Endothelial cell of umbilical vein (primary cell): ENCODE data around the gene OSBPL8. TPM values are rescaled to one million over a fixed set of nuclear protein-coding genes. Genes with fewer than 3 reads are reported as not detected.

Source experiments
- BruUV-seq: library from RNA; stranded (reverse); fragments of 400-500 nt; replicated peaks from 2 replicates; lab custom pipeline; 2021; lab: Mats Ljungman, UMichigan
- CTCF ChIA-PET: fragments of 300-600, 350-600 bp; sonication (Branson Sonifier 250); formaldehyde crosslinking; loops from one replicate; lab custom pipeline; 2021; ENCODE audit warnings: antibody characterized with exemption, inconsistent platforms; lab: Charles Lee
- POLR2A ChIA-PET: fragments of 300-600, 350-600 bp; sonication (Branson Sonifier 250); formaldehyde crosslinking; loops from one replicate; lab custom pipeline; 2021; ENCODE audit warnings: antibody characterized with exemption, inconsistent platforms; lab: Charles Lee
- DNase-seq: peaks from one replicate; pipeline ENCODE4 v3.0.0-alpha.2; 2011; ENCODE audit warnings: low read depth, low spot score
- FAIRE-seq: peaks from 2 replicates; lab custom pipeline; 2011; peaks lifted over from hg19 to GRCh38; lab: Jason Lieb, UNC
- H2AFZ ChIP-seq: 2 replicates; pipeline ENCODE4 v1.6.0; 2012; ENCODE audit warnings: low read depth, low read length, control low read depth, inconsistent platforms
- H3K27ac ChIP-seq: 2 replicates; pipeline ENCODE4 v1.5.1; 2011; ENCODE audit warnings: low read depth, mild to moderate bottlenecking, control low read depth, low read length, moderate library complexity; ENCODE audit not compliant: insufficient read depth
- H3K27me3 ChIP-seq, 2 experiments: 2 replicates each; pipeline versions ENCODE4 v1.6.0 to v1.6.1; 2011; ENCODE audit warnings: low read length in 2 of 2, mixed read lengths in 1 of 2; ENCODE audit not compliant: control insufficient read depth in 2 of 2, insufficient read depth in 2 of 2
- H3K36me3 ChIP-seq, 2 experiments: 2 replicates in 1 of 2; 3 replicates in 1 of 2; pipeline ENCODE4 v1.5.1; 2011; ENCODE audit warnings: low read length in 2 of 2, mild to moderate bottlenecking in 1 of 2, moderate library complexity in 1 of 2; ENCODE audit not compliant: control insufficient read depth in 2 of 2, insufficient read depth in 2 of 2; ENCODE audit errors: extremely low read depth in 1 of 2
- H3K4me1 ChIP-seq: 3 replicates; pipeline ENCODE4 v1.5.1; 2011; ENCODE audit warnings: mild to moderate bottlenecking, low read length; ENCODE audit not compliant: control insufficient read depth, insufficient read depth; ENCODE audit errors: extremely low read depth
- H3K4me2 ChIP-seq: 2 replicates; pipeline ENCODE4 v1.6.1; 2011; ENCODE audit warnings: low read length, control low read depth, mixed read lengths; ENCODE audit not compliant: insufficient read depth
- H3K4me3 ChIP-seq, 3 experiments: fragments of 200-600 bp in 1 of 3; sonication (generic), shearing (Covaris generic) in 1 of 3; replicated peaks in 1 of 3; 2 replicates each; pipeline ENCODE4 v1.5.1; 2011 to 2016; ENCODE audit warnings: control low read depth in 3 of 3, low read length in 3 of 3, mild to moderate bottlenecking in 2 of 3, inconsistent platforms in 1 of 3, low read depth in 1 of 3, moderate library complexity in 1 of 3; ENCODE audit not compliant: insufficient read depth in 1 of 3
- H3K79me2 ChIP-seq: 2 replicates; pipeline ENCODE4 v1.6.0; 2012; ENCODE audit warnings: low read length, inconsistent platforms; ENCODE audit not compliant: control insufficient read depth, insufficient read depth
- H3K9ac ChIP-seq: replicated peaks from 2 replicates; pipeline ENCODE3; 2011; ENCODE audit warnings: low read length, control low read depth; ENCODE audit not compliant: insufficient read depth; ENCODE audit errors: extremely low read depth
- H3K9me1 ChIP-seq: replicated peaks from 3 replicates; pipeline ENCODE4 v1.6.0; 2011; ENCODE audit warnings: mild to moderate bottlenecking, low read length; ENCODE audit not compliant: control insufficient read depth, insufficient read depth; ENCODE audit errors: extremely low read depth
- H3K9me3 ChIP-seq: replicated peaks from 2 replicates; pipeline ENCODE4 v1.5.1; 2012; ENCODE audit warnings: low read length, inconsistent platforms; ENCODE audit not compliant: control insufficient read depth, insufficient read depth
- H4K20me1 ChIP-seq: replicated peaks from 2 replicates; pipeline ENCODE3; 2011; ENCODE audit warnings: mild to moderate bottlenecking, low read length; ENCODE audit not compliant: control insufficient read depth, insufficient read depth; ENCODE audit errors: extremely low read depth
- CTCF ChIP-seq, 2 donors: IDR thresholded peaks; 1 replicate in 1 of 2; 2 replicates in 1 of 2; pipeline ENCODE4 v1.5.1; 2011; ENCODE audit warnings: low read length in 2 of 2, mild to moderate bottlenecking in 2 of 2, moderate library complexity in 2 of 2, control low read depth in 1 of 2, inconsistent platforms in 1 of 2, low read depth in 1 of 2; ENCODE audit not compliant: insufficient read depth in 1 of 2; ENCODE audit errors: extremely low read depth in 1 of 2
- EZH2 ChIP-seq: IDR thresholded peaks from 2 replicates; pipeline ENCODE4 v1.6.1; 2012; ENCODE audit warnings: borderline replicate concordance, low read depth, mild to moderate bottlenecking, moderate library complexity, low read length, inconsistent platforms; ENCODE audit not compliant: severe bottlenecking
- FOS ChIP-seq: IDR thresholded peaks from 2 replicates; pipeline ENCODE4 v1.6.1; 2011; ENCODE audit warnings: mild to moderate bottlenecking, low read length, moderate library complexity, borderline replicate concordance; ENCODE audit not compliant: insufficient read depth
- GATA2 ChIP-seq: IDR thresholded peaks from 2 replicates; pipeline ENCODE4 v1.7.0; 2011; ENCODE audit warnings: low read depth, mild to moderate bottlenecking, moderate library complexity, mixed read lengths, low read length; ENCODE audit not compliant: insufficient read length, insufficient read depth
- JUN ChIP-seq: IDR thresholded peaks from 2 replicates; pipeline ENCODE4 v1.6.1; 2011; ENCODE audit warnings: borderline replicate concordance, low read depth; ENCODE audit not compliant: insufficient read length, insufficient read depth
- MAX ChIP-seq: IDR thresholded peaks from 2 replicates; pipeline ENCODE4 v1.6.1; 2011; ENCODE audit not compliant: insufficient read depth, insufficient read length
- MYC ChIP-seq: IDR thresholded peaks from one replicate; pipeline ENCODE4 v1.6.1; 2011; ENCODE audit warnings: mild to moderate bottlenecking, low read depth, low read length
- POLR2A ChIP-seq: IDR thresholded peaks from 2 replicates; pipeline ENCODE4 v1.6.1; 2012; ENCODE audit warnings: low read depth, mild to moderate bottlenecking, control low read depth, low read length
- POLR2AphosphoS5 ChIP-seq: IDR thresholded peaks from 2 replicates; pipeline ENCODE4 v1.6.1; 2012; ENCODE audit warnings: low read depth, mild to moderate bottlenecking, control low read depth, low read length, moderate library complexity; ENCODE audit not compliant: insufficient read depth
- dilution Hi-C: fragments of 300-500 bp; cut with MboI; formaldehyde crosslinking; loops from one replicate; pipeline ENCODE4 v1.15.0; 2019; ENCODE audit warnings: low sequenced_read_pairs; ENCODE audit not compliant: extremely low pct_ligation_motif_present
- intact Hi-C: fragments of 100-400 bp; cut with micrococcal nuclease; formaldehyde crosslinking; loops from one replicate; pipeline ENCODE4 v1.10.0; 2022
- polyA plus RNA-seq, 4 experiments: library from polyadenylated mRNA; depleted of rRNA in 3 of 4; stranded (reverse) in 3 of 4; unstranded in 1 of 4; fragments of >200 nt; gene quantifications; 2 replicates each; pipeline versions ENCODE4 v1.2.1 to v1.2.3, GENCODE V29; 2011 to 2012; ENCODE audit warnings: missing spikeins in 1 of 4
- total RNA-seq: library from RNA; stranded (reverse); gene quantifications from 2 replicates; pipeline ENCODE4 v1.2.3, GENCODE V29; 2021

Gene OSBPL8
- total and polyA plus RNA-seq, 2 donors (not counting 3 experiments of a cell fraction or from before 2014, with no cell fraction given) = 10.3 to 47.6 TPM

- dilution Hi-C loops = no loop called here
- FAIRE-seq = no peak
Measured at GRCh38 chr12:76445462-76445861, 114.1 kb downstream of the OSBPL8 start.

More at GRCh38 chr12:76445462-76445861, 114.1 kb downstream of the OSBPL8 start:
- Histone ChIP-seq H3K4me3 (no peak overlapping the region), H3K4me2 (no peak overlapping the region), H3K9me1 (no peaks in the 10 kb centered on the region), H2AFZ (no peak overlapping the region), H3K79me2 (peaks cover 4% of the 10 kb centered on the region), H3K4me1 (peaks cover 12% of the 10 kb centered on the region), H3K27me3 (no peaks in the 10 kb centered on the region), H3K9ac (no peak overlapping the region), H4K20me1 (no peaks in the 10 kb centered on the region), H3K27ac (no peak overlapping the region), H3K36me3 (no peaks in the 10 kb centered on the region), H3K9me3 (no peaks in the 10 kb centered on the region)
- DNase-seq = no peak
- intact Hi-C loops = no loop called here
- ChIA-PET CTCF (no interaction called here), POLR2A (no interaction called here)
- TF ChIP-seq JUN = no peak
- TF ChIP-seq POLR2A = no peak
- TF ChIP-seq GATA2 = no peak
- TF ChIP-seq FOS = no peak
- TF ChIP-seq CTCF (IDR thresholded peaks at IDR 0.05; ENCODE audit: extremely low read depth in 1 of 2, insufficient read depth in 1 of 2, low read depth in 1 of 2, low read length in 2 of 2) = no peak
- TF ChIP-seq MAX = no peak
- no peak for TF ChIP-seq EZH2
- no peak for TF ChIP-seq MYC
- no peak for TF ChIP-seq POLR2AphosphoS5
- BruUV-seq = no TSS peak
